Measurements from ENCODE around the gene CALR3. TPM values are rescaled to one million over a fixed set of nuclear protein-coding genes. Genes with fewer than 3 reads are reported as not detected.

Gene CALR3
- total and polyA plus RNA-seq, 2 of the 8 experiments (the other 6 are each of a cell fraction or from before 2014, with no cell fraction given) = 0.11 to 0.32 TPM

GRCh38 chr19:16442386-16443276, 53.3 kb downstream of the CALR3 start (continued):
- no peak for TF ChIP-seq ZNF274 (IDR thresholded peaks at IDR 0.05; ENCODE audit: borderline replicate concordance, extremely low read depth, low read length)
- no peak for TF ChIP-seq ATF3 (IDR thresholded peaks at IDR 0.05; ENCODE audit: insufficient read depth, low read depth, low read length)
- TF ChIP-seq CEBPB (IDR thresholded peaks at IDR 0.05; ENCODE audit: low read depth, low read length) = no peak
- no peak for TF ChIP-seq TCF12 (IDR thresholded peaks at IDR 0.05; ENCODE audit: low read depth, low read length)

All from H1 (cell line).